Upper lobe of right lung (tissue), 1 donor: Measurements from ENCODE around the gene SPRR2B. TPM values are rescaled to one million over a fixed set of nuclear protein-coding genes. Genes with fewer than 3 reads are reported as not detected.

Source experiments
- ATAC-seq: fragments of 200-7000 bp; cut with Tn5 transposase; one replicate; pipeline ENCODE4 v1.9.1; 2020; ENCODE audit warnings: mild to moderate bottlenecking, moderate library complexity
- DNase-seq: peaks from one replicate; pipeline ENCODE4 v3.0.0-alpha.2; 2020
- H3K27ac ChIP-seq: fragments of 200-600 bp; one replicate; pipeline ENCODE4 v1.8.0; 2022
- H3K27me3 ChIP-seq: fragments of 200-600 bp; one replicate; pipeline ENCODE4 v1.8.0; 2022; ENCODE audit warnings: mild to moderate bottlenecking
- H3K36me3 ChIP-seq: fragments of 200-600 bp; one replicate; pipeline ENCODE4 v1.8.0; 2022
- H3K4me1 ChIP-seq: fragments of 200-600 bp; one replicate; pipeline ENCODE4 v1.8.0; 2022
- H3K4me3 ChIP-seq: fragments of 200-600 bp; one replicate; pipeline ENCODE4 v1.8.0; 2022; ENCODE audit warnings: mild to moderate bottlenecking
- H3K9me3 ChIP-seq: fragments of 200-600 bp; one replicate; pipeline ENCODE4 v1.8.0; 2022
- CTCF ChIP-seq: fragments of 200-600 bp; IDR thresholded peaks from one replicate; pipeline ENCODE4 v1.8.0; 2022; ENCODE audit warnings: antibody characterized with exemption
- intact Hi-C: fragments of 100-400 bp; cut with DNase I; formaldehyde crosslinking; loops from one replicate; pipeline ENCODE4 v1.11.0; 2022
- total RNA-seq: library from RNA; stranded (reverse); fragmentation: NEBNext Ultra II Directional; extraction: Animal tissue kit (Norgen Biotek cat#: 25700); gene quantifications from one replicate; pipeline ENCODE4 v1.2.1, GENCODE V29; 2021
- donor health status: DM: no; HTN: yes; CAD: no; lungs with severe emphysema.

The SPRR2B gene
- total RNA-seq, 1 donor from 2014 or later = not detected

DNA sequence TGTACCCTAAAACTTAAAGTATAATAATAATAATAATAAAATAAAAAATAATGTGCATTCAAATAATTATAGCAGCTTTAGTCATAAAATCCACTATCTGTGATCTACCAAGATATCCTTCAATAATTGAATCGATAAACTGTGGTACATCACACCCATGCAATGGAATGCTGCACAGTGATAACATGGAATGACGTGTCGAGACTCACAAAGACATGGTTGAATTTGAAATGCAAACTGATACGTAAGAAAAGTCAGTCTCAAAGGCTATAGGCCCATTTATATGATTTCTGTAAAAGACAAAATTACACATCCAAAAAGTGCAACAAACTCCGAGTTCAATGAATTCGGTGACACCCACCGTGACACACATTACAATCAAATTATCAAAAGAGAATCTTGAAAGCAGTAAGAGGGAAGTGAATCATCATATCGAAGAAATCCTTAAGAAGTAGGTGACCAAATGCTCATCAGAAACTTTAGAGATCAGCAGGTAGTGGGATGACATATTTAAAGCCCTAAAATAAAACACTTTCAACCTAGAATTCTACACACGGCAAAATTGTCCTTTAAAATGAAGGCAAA lies 28.1 kb upstream of the SPRR2B start:
- H3K36me3 ChIP-seq = no peaks in the 10 kb centered on the region
- H3K4me1 ChIP-seq = no peaks in the 10 kb centered on the region
- no peak for TF ChIP-seq CTCF
- no peaks in the 10 kb centered on the region for H3K9me3 ChIP-seq
- H3K27ac ChIP-seq = no peak overlapping the region
- no peaks in the 10 kb centered on the region for H3K27me3 ChIP-seq
- no peak for DNase-seq
- intact Hi-C loops = no loop called here
- no peak overlapping the region for H3K4me3 ChIP-seq
- no peak for ATAC-seq

DNA sequence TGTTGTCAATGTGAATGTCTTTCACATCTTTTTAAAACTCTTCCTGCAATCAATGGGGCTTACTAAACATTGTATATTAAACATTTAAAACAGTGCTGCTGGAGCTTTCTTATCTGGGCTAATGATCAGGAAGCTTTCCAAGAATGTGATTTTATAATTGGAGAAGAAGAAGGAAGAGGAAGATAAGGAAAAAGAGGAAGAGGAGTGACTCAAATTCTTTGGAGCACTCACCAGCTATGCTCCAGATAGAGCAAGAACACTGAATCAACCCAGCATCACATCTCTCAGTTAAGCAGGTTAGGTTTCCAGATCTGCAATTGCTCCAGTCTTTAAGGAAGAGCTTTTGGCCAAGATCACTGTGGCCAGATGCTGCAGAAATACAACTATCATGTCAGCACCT lies 24.4 kb upstream of the SPRR2B start:
- Histone ChIP-seq H3K9me3 (no peaks in the 10 kb centered on the region), H3K27ac (no peak overlapping the region), H3K4me1 (no peaks in the 10 kb centered on the region), H3K4me3 (no peak overlapping the region), H3K36me3 (no peaks in the 10 kb centered on the region), H3K27me3 (no peaks in the 10 kb centered on the region)
- intact Hi-C loops = no loop called here
- DNase-seq (no peak), ATAC-seq (no peak)
- TF ChIP-seq CTCF = no peak

- no peak within 1 kb of the TSS for H3K4me3 ChIP-seq
- ATAC-seq = no peak
- TF ChIP-seq CTCF = no peak
- no peaks in the 10 kb centered on the region for H3K27me3 ChIP-seq
- no peaks in the 10 kb centered on the region for H3K36me3 ChIP-seq
- no peaks in the 10 kb centered on the region for H3K9me3 ChIP-seq
- intact Hi-C loops = no loop called here
- no peaks in the 10 kb centered on the region for H3K4me1 ChIP-seq
- no peak for DNase-seq
- no peak within 1 kb of the TSS for H3K27ac ChIP-seq
Observed at GRCh38 chr1:153094426-153094825, 23.0 kb upstream of the SPRR2B start, which contains the start of gene SPRR2E. Gene SPRR2E (minus strand): TSS chr1:153094526. CDS start chr1:153093751, 775 bp downstream.

DNA sequence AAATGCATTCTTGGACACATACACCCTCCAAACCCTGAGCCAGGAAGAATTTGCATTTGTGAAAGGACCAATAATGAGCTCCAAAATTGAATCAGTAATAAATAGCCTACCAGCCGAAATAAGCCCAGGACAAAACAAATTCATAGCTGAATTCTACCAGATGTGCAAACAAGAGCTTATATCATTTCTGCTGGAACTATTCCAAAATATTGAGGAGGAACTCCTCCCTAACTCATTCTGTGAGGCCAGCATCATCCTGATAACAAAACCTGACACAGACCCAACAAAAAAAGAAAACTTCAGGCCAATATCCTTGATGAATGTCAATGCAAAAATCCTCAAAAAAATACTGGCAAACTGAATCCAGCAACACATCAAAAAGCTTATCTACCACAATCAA lies 16.2 kb upstream of the SPRR2B start:
- ATAC-seq = no peak
- H3K9me3 ChIP-seq = no peaks in the 10 kb centered on the region
- H3K36me3 ChIP-seq = no peaks in the 10 kb centered on the region
- no peak overlapping the region for H3K4me3 ChIP-seq
- intact Hi-C loops = no loop called here
- H3K27ac ChIP-seq = no peak overlapping the region
- no peak for DNase-seq
- no peaks in the 10 kb centered on the region for H3K4me1 ChIP-seq
- no peaks in the 10 kb centered on the region for H3K27me3 ChIP-seq
- no peak for TF ChIP-seq CTCF

GRCh38 chr1:153081736-153082135 lies 10.3 kb upstream of the SPRR2B start:
- H3K27ac ChIP-seq = no peak overlapping the region
- H3K4me3 ChIP-seq = no peak overlapping the region
- no peaks in the 10 kb centered on the region for H3K4me1 ChIP-seq
- H3K36me3 ChIP-seq = no peaks in the 10 kb centered on the region
- intact Hi-C loops = no loop called here
- H3K27me3 ChIP-seq = no peaks in the 10 kb centered on the region
- H3K9me3 ChIP-seq = peaks cover 6% of the 10 kb centered on the region
- DNase-seq = no peak
- no peak for ATAC-seq
- no peak for TF ChIP-seq CTCF
